HepG2 (cell line): ENCODE results near the gene ZFP36L2. TPM values are rescaled to one million over a fixed set of nuclear protein-coding genes. Genes with fewer than 3 reads are reported as not detected.

Experiments
- ATAC-seq: fragments of 200-7000 bp; cut with Tn5 transposase; 3 replicates; pipeline ENCODE4 v1.9.1; 2020; ENCODE audit warnings: mild to moderate bottlenecking, moderate library complexity
- BruUV-seq: library from RNA; stranded (reverse); fragments of 400-500 nt; replicated peaks from 2 replicates; lab custom pipeline; 2021; lab: Mats Ljungman, UMichigan
- CTCF ChIA-PET: fragments of 300-600 bp; formaldehyde crosslinking; extraction: SDS; loops from one replicate; lab custom pipeline; 2021; ENCODE audit warnings: low total read pairs, inconsistent platforms, low intra/inter-chr PET ratio; lab: Yijun Ruan, JAX
- POLR2A ChIA-PET: fragments of 350-600 bp; sonication (Branson Sonifier 250); formaldehyde crosslinking; loops from one replicate; lab custom pipeline; 2020; ENCODE audit warnings: antibody characterized with exemption, inconsistent platforms; lab: Yijun Ruan, JAX
- DNase-seq: peaks from one replicate; pipeline ENCODE4 v3.0.0-alpha.2; 2015; ENCODE audit warnings: low spot score
- FAIRE-seq: peaks from 3 replicates; lab custom pipeline; 2011; peaks lifted over from hg19 to GRCh38; lab: Jason Lieb, UNC
- H2AFZ ChIP-seq: one replicate; pipeline ENCODE4 v1.6.1; 2011; ENCODE audit warnings: low read length, inconsistent platforms
- H3K27ac ChIP-seq: fragments of 300-600 bp; 3 replicates; pipeline ENCODE4 v1.8.0; 2011; ENCODE audit warnings: mixed run types, mild to moderate bottlenecking, mixed read lengths, low read length, inconsistent platforms; ENCODE audit not compliant: insufficient read depth; ENCODE audit errors: extremely low read length
- H3K27me3 ChIP-seq, 2 experiments: fragments of 200-600 bp in 1 of 2; 2 replicates in 1 of 2; 3 replicates in 1 of 2; pipeline versions ENCODE4 v1.6.0 to v1.8.0; 2011; ENCODE audit warnings: low read length in 2 of 2, mild to moderate bottlenecking in 2 of 2, moderate library complexity in 2 of 2, inconsistent platforms in 1 of 2; ENCODE audit not compliant: insufficient read depth in 2 of 2, control insufficient read depth in 1 of 2
- H3K36me3 ChIP-seq, 2 experiments: fragments of 200-600 bp in 1 of 2; replicated peaks in 1 of 2; 2 replicates in 1 of 2; 3 replicates in 1 of 2; pipeline versions ENCODE4 v1.5.1 to v1.8.0; 2011; ENCODE audit warnings: low read length in 2 of 2, inconsistent platforms in 1 of 2; ENCODE audit not compliant: insufficient read depth in 2 of 2, control insufficient read depth in 1 of 2
- H3K4me1 ChIP-seq: 2 replicates; pipeline ENCODE4 v1.5.1; 2012; ENCODE audit warnings: low read length, inconsistent platforms; ENCODE audit not compliant: insufficient read depth
- H3K4me2 ChIP-seq: 2 replicates; pipeline ENCODE4 v1.6.0; 2011; ENCODE audit warnings: low read depth, low read length, inconsistent platforms
- H3K4me3 ChIP-seq, 3 experiments: fragments of 200-600 bp in 1 of 3; sonication (generic), shearing (Covaris generic) in 1 of 3; replicated peaks in 1 of 3; 2 replicates each; pipeline ENCODE4 v1.5.1; 2011 to 2016; ENCODE audit warnings: low read length in 3 of 3, inconsistent platforms in 2 of 3, low read depth in 2 of 3, mild to moderate bottlenecking in 2 of 3, control low read depth in 1 of 3, mixed read lengths in 1 of 3; ENCODE audit not compliant: insufficient read depth in 1 of 3
- H3K79me2 ChIP-seq: one replicate; pipeline ENCODE4 v1.6.1; 2011; ENCODE audit warnings: low read length, inconsistent platforms; ENCODE audit not compliant: insufficient read depth
- H3K9ac ChIP-seq: 2 replicates; pipeline ENCODE4 v1.6.0; 2011; ENCODE audit warnings: mild to moderate bottlenecking, low read depth, low read length, inconsistent platforms; ENCODE audit not compliant: insufficient read depth
- H3K9me3 ChIP-seq: 2 replicates; pipeline ENCODE4 v1.5.1; 2012; ENCODE audit warnings: mild to moderate bottlenecking, low read length
- H4K20me1 ChIP-seq: 2 replicates; pipeline ENCODE4 v1.6.0; 2011; ENCODE audit warnings: inconsistent platforms, mild to moderate bottlenecking, low read length, moderate library complexity; ENCODE audit not compliant: insufficient read depth
- CENPX ChIP-seq: sonication (generic); formaldehyde crosslinking; IDR thresholded peaks from 2 replicates; pipeline ENCODE4 v1.9.0; 2021; ENCODE audit warnings: mild to moderate bottlenecking, missing genetic modification reagents, moderate library complexity
- FIP1L1 ChIP-seq: fragments of 200-400 bp; formaldehyde crosslinking; IDR thresholded peaks from 2 replicates; pipeline ENCODE4 v1.6.1; 2018; ENCODE audit warnings: low read depth, mild to moderate bottlenecking, low read length, moderate library complexity, borderline replicate concordance; ENCODE audit not compliant: insufficient read depth
- HIC2 ChIP-seq: sonication (generic); formaldehyde crosslinking; IDR thresholded peaks from 2 replicates; pipeline ENCODE4 v1.9.0; 2022; ENCODE audit warnings: low read depth, missing genetic modification reagents
- HMG20B ChIP-seq: conservative IDR thresholded peaks from 2 replicates; pipeline ENCODE4 v1.6.1; 2016; ENCODE audit warnings: missing genetic modification reagents, missing compliant biosample characterization
- HNF4A ChIP-seq: sonication (generic); formaldehyde crosslinking; IDR thresholded peaks from 2 replicates; pipeline ENCODE4 v1.4.0; 2020; ENCODE audit warnings: missing genetic modification reagents
- KDM4B ChIP-seq: sonication (generic); formaldehyde crosslinking; IDR thresholded peaks from 2 replicates; pipeline ENCODE4 v1.4.0; 2020; ENCODE audit warnings: missing genetic modification reagents
- MED1 ChIP-seq: sonication (generic); formaldehyde crosslinking; IDR thresholded peaks from 2 replicates; pipeline ENCODE4 v1.4.0; 2020; ENCODE audit warnings: missing genetic modification reagents
- MXD4 ChIP-seq: IDR thresholded peaks from 2 replicates; pipeline ENCODE4 v1.6.1; 2016; ENCODE audit warnings: mild to moderate bottlenecking, missing biosample characterization, missing genetic modification reagents
- PHF5A ChIP-seq: IDR thresholded peaks from one replicate; pipeline ENCODE4 v1.6.1; 2018; ENCODE audit warnings: low read depth, missing genetic modification reagents; ENCODE audit not compliant: unreplicated experiment
- U2AF2 ChIP-seq: fragments of 200-400 bp; formaldehyde crosslinking; IDR thresholded peaks from 2 replicates; pipeline ENCODE4 v1.6.1; 2017; ENCODE audit warnings: low read depth, mild to moderate bottlenecking, low read length
- ZFX ChIP-seq: sonication (generic); formaldehyde crosslinking; IDR thresholded peaks from 2 replicates; pipeline ENCODE4 v1.4.0; 2020; ENCODE audit warnings: mild to moderate bottlenecking, low read depth, missing genetic modification reagents, moderate library complexity
- ZKSCAN8 ChIP-seq: IDR thresholded peaks from 2 replicates; pipeline ENCODE4 v1.6.1; 2016; ENCODE audit warnings: borderline replicate concordance, missing genetic modification reagents, missing compliant biosample characterization
- ZNF160 ChIP-seq: sonication (generic); formaldehyde crosslinking; IDR thresholded peaks from 2 replicates; pipeline ENCODE4 v1.8.0; 2022; ENCODE audit warnings: mild to moderate bottlenecking, inconsistent platforms, missing genetic modification reagents
- ZNF24 ChIP-seq: fragments of 450-650 bp; IDR thresholded peaks from 2 replicates; pipeline ENCODE4 v1.6.1; 2017; ENCODE audit warnings: antibody characterized with exemption, mild to moderate bottlenecking
- ZNF30 ChIP-seq: sonication (generic); formaldehyde crosslinking; IDR thresholded peaks from 2 replicates; pipeline ENCODE4 v1.5.0; 2020; ENCODE audit warnings: mild to moderate bottlenecking, missing genetic modification reagents
- WGBS: methylation state at CpG from one replicate; pipeline ENCODE4 v1.1.6; 2017; ENCODE audit warnings: low lambda C conversion rate; 5-methylcytosine and 5-hydroxymethylcytosine counted together
- in situ Hi-C: cut with HindIII; loops from 2 replicates; pipeline ENCODE4 v1.10.0; 2017; ENCODE audit warnings: low pct_unique_long_range_greater_than_20kb; ENCODE audit not compliant: extremely low pct_ligation_motif_present
- intact Hi-C: fragments of 100-400 bp; cut with micrococcal nuclease; formaldehyde crosslinking; loops from one replicate; pipeline ENCODE4 v1.10.0; 2022; ENCODE audit not compliant: unreplicated experiment
- polyA plus RNA-seq, 8 experiments: library from polyadenylated mRNA; depleted of rRNA in 3 of 8; stranded (reverse) in 7 of 8; unstranded in 1 of 8; fragments of >200 nt; fragmentation: Illumina TruSeq in 4 of 8; extraction: Trizol in 4 of 8; gene quantifications; 2 replicates each; pipeline versions ENCODE4 v1.2.1 to v1.2.3, GENCODE V29; 2011 to 2016; ENCODE audit warnings: low read depth in 4 of 8, missing spikeins in 1 of 8, mixed read lengths in 1 of 8; ENCODE audit not compliant: insufficient read depth in 1 of 8
- total RNA-seq, 5 experiments: library from RNA; depleted of rRNA; stranded (reverse); fragments of >200 nt; fragmentation: Illumina TruSeq; extraction: Trizol; gene quantifications; 2 replicates each; pipeline ENCODE4 v1.2.3, GENCODE V29; 2016; ENCODE audit warnings: low read depth in 1 of 5
- TF ChIP-seq, protein P1 (sequence below): sonication (generic); formaldehyde crosslinking; IDR thresholded peaks from 2 replicates; pipeline ENCODE4 v1.4.0; 2020; ENCODE audit warnings: missing genetic modification reagents
- TF ChIP-seq, protein P2 (sequence below): fragments of 450-650 bp; IDR thresholded peaks from 2 replicates; pipeline ENCODE4 v1.6.1; 2017; ENCODE audit warnings: mild to moderate bottlenecking

The ZFP36L2 gene
- total and polyA plus RNA-seq, 2 of the 13 experiments (the other 11 are each of a cell fraction or from before 2014, with no cell fraction given): 11.2 to 21.8 TPM

GRCh38 chr2:43269706-43270105 is 43.3 kb upstream of the ZFP36L2 start:
- ATAC-seq (no peak), DNase-seq (no peak), FAIRE-seq (no peak)
- Histone ChIP-seq H3K4me3 (no peak overlapping the region), H3K79me2 (no peaks in the 10 kb centered on the region), H3K27me3 (no peaks in the 10 kb centered on the region), H4K20me1 (no peaks in the 10 kb centered on the region), H3K36me3 (no peaks in the 10 kb centered on the region; a peak in 2 of 5 replicates), H3K4me2 (no peak overlapping the region), H2AFZ (no peak overlapping the region), H3K4me1 (peaks cover 23% of the 10 kb centered on the region), H3K9me3 (no peaks in the 10 kb centered on the region), H3K27ac (no peak overlapping the region), H3K9ac (no peak overlapping the region)
- intact Hi-C loops (no loop called here), in situ Hi-C loops (no loop called here)
- ChIA-PET POLR2A (no interaction called here), CTCF (no interaction called here)
- WGBS: 82% methylated on average over 3 of the region's 3 CpGs
- TF ChIP-seq ZKSCAN8 (CRISPR knock-in tag) (no peak), MXD4 (CRISPR knock-in tag) (no peak), U2AF2 (no peak), ZNF160 (CRISPR knock-in tag) (no peak), KDM4B (CRISPR knock-in tag) (no peak), ZFX (no peak), ZNF24 (no peak), MED1 (no peak), CENPX (no peak), HNF4A (no peak), ZNF30 (no peak), HMG20B (CRISPR knock-in tag) (no peak), FIP1L1 (no peak), PHF5A (CRISPR knock-in tag) (no peak), HIC2 (no peak)
- TF ChIP-seq, protein P1, sequence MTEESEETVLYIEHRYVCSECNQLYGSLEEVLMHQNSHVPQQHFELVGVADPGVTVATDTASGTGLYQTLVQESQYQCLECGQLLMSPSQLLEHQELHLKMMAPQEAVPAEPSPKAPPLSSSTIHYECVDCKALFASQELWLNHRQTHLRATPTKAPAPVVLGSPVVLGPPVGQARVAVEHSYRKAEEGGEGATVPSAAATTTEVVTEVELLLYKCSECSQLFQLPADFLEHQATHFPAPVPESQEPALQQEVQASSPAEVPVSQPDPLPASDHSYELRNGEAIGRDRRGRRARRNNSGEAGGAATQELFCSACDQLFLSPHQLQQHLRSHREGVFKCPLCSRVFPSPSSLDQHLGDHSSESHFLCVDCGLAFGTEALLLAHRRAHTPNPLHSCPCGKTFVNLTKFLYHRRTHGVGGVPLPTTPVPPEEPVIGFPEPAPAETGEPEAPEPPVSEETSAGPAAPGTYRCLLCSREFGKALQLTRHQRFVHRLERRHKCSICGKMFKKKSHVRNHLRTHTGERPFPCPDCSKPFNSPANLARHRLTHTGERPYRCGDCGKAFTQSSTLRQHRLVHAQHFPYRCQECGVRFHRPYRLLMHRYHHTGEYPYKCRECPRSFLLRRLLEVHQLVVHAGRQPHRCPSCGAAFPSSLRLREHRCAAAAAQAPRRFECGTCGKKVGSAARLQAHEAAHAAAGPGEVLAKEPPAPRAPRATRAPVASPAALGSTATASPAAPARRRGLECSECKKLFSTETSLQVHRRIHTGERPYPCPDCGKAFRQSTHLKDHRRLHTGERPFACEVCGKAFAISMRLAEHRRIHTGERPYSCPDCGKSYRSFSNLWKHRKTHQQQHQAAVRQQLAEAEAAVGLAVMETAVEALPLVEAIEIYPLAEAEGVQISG (CRISPR knock-in tag): no peak
- TF ChIP-seq, protein P2, sequence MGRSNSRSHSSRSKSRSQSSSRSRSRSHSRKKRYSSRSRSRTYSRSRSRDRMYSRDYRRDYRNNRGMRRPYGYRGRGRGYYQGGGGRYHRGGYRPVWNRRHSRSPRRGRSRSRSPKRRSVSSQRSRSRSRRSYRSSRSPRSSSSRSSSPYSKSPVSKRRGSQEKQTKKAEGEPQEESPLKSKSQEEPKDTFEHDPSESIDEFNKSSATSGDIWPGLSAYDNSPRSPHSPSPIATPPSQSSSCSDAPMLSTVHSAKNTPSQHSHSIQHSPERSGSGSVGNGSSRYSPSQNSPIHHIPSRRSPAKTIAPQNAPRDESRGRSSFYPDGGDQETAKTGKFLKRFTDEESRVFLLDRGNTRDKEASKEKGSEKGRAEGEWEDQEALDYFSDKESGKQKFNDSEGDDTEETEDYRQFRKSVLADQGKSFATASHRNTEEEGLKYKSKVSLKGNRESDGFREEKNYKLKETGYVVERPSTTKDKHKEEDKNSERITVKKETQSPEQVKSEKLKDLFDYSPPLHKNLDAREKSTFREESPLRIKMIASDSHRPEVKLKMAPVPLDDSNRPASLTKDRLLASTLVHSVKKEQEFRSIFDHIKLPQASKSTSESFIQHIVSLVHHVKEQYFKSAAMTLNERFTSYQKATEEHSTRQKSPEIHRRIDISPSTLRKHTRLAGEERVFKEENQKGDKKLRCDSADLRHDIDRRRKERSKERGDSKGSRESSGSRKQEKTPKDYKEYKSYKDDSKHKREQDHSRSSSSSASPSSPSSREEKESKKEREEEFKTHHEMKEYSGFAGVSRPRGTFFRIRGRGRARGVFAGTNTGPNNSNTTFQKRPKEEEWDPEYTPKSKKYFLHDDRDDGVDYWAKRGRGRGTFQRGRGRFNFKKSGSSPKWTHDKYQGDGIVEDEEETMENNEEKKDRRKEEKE: no peak
- no TSS peak for BruUV-seq
